IMR-90 (cell line): ENCODE results near the gene IL3RA. TPM values are rescaled to one million over a fixed set of nuclear protein-coding genes. Genes with fewer than 3 reads are reported as not detected.
A peak's percentile ranks its signal among the peaks of the same experiment; 100 is the strongest.

ENCODE experiments used
- ATAC-seq: fragments of 200-7000 bp; cut with Tn5 transposase; 2 replicates; pipeline ENCODE4 v1.9.1; 2020; ENCODE audit warnings: low read depth, mild to moderate bottlenecking, moderate library complexity
- BruUV-seq: library from RNA; stranded (reverse); fragments of 400-500 nt; replicated peaks from 2 replicates; lab custom pipeline; 2021; lab: Mats Ljungman, UMichigan
- CTCF ChIA-PET: fragments of 300-600 bp; formaldehyde crosslinking; extraction: SDS; loops from one replicate; lab custom pipeline; 2021; ENCODE audit warnings: antibody characterized with exemption; lab: Yijun Ruan, JAX
- POLR2A ChIA-PET: fragments of 300-600 bp; sonication (Branson Sonifier 250); formaldehyde crosslinking; loops from one replicate; lab custom pipeline; 2022; ENCODE audit warnings: antibody characterized with exemption; ENCODE audit not compliant: unreplicated experiment; lab: Charles Lee
- DNase-seq: peaks from one replicate; pipeline ENCODE4 v3.0.0; 2013
- H2AFZ ChIP-seq: replicated peaks from 2 replicates; pipeline ENCODE3; 2013; ENCODE audit warnings: low read length, mild to moderate bottlenecking; ENCODE audit not compliant: poor library complexity
- H2AK5ac ChIP-seq: 2 replicates; pipeline ENCODE4 v1.6.1; 2013; ENCODE audit warnings: low read depth, low read length, inconsistent platforms
- H2AK9ac ChIP-seq: replicated peaks from 2 replicates; pipeline ENCODE3; 2013; ENCODE audit warnings: mild to moderate bottlenecking, low read depth, low read length, moderate library complexity; ENCODE audit not compliant: poor library complexity
- H2BK120ac ChIP-seq: 2 replicates; pipeline ENCODE4 v1.6.1; 2013; ENCODE audit warnings: low read depth, low read length, inconsistent platforms
- H2BK15ac ChIP-seq: 3 replicates; pipeline ENCODE4 v1.6.1; 2013; ENCODE audit warnings: low read depth, low read length, inconsistent platforms
- H2BK20ac ChIP-seq: 2 replicates; pipeline ENCODE4 v1.6.1; 2013; ENCODE audit warnings: low read depth, mild to moderate bottlenecking, inconsistent platforms, low read length, moderate library complexity
- H2BK5ac ChIP-seq: 2 replicates; pipeline ENCODE4 v1.6.1; 2013; ENCODE audit warnings: mild to moderate bottlenecking, low read depth, low read length, inconsistent platforms; ENCODE audit not compliant: poor library complexity, severe bottlenecking
- H3K14ac ChIP-seq: replicated peaks from 2 replicates; pipeline ENCODE4 v1.6.1; 2013; ENCODE audit warnings: low read depth, low read length, inconsistent platforms
- H3K18ac ChIP-seq: 2 replicates; pipeline ENCODE4 v1.6.1; 2013; ENCODE audit warnings: low read depth, low read length, control low read depth
- H3K23ac ChIP-seq: 2 replicates; pipeline ENCODE4 v1.6.1; 2013; ENCODE audit warnings: low read depth, low read length, inconsistent platforms
- H3K27ac ChIP-seq: 2 replicates; pipeline ENCODE4 v1.5.1; 2013; ENCODE audit warnings: mild to moderate bottlenecking, control low read depth, low read length; ENCODE audit not compliant: insufficient read depth
- H3K27me3 ChIP-seq: 2 replicates; pipeline ENCODE4 v1.6.1; 2013; ENCODE audit warnings: low read length; ENCODE audit not compliant: control insufficient read depth, insufficient read depth
- H3K36me3 ChIP-seq: 2 replicates; pipeline ENCODE4 v1.6.1; 2013; ENCODE audit warnings: low read length, mixed read lengths; ENCODE audit not compliant: control insufficient read depth, insufficient read depth
- H3K4ac ChIP-seq: 2 replicates; pipeline ENCODE4 v1.6.1; 2013; ENCODE audit warnings: low read depth, low read length, inconsistent platforms
- H3K4me1 ChIP-seq: 2 replicates; pipeline ENCODE4 v1.6.1; 2013; ENCODE audit warnings: low read length, mixed read lengths; ENCODE audit not compliant: control insufficient read depth, insufficient read depth
- H3K4me2 ChIP-seq: 2 replicates; pipeline ENCODE4 v1.6.1; 2013; ENCODE audit warnings: low read depth, mild to moderate bottlenecking, control low read depth, low read length, moderate library complexity
- H3K4me3 ChIP-seq: 2 replicates; pipeline ENCODE4 v1.5.1; 2013; ENCODE audit warnings: low read depth, mild to moderate bottlenecking, control low read depth, low read length, moderate library complexity; ENCODE audit not compliant: insufficient read depth
- H3K56ac ChIP-seq: 2 replicates; pipeline ENCODE4 v1.6.1; 2013; ENCODE audit warnings: low read length, inconsistent platforms; ENCODE audit not compliant: insufficient read depth; ENCODE audit errors: extremely low read depth
- H3K79me1 ChIP-seq, 2 experiments: 2 replicates each; pipeline ENCODE4 v1.6.1; 2013; ENCODE audit warnings: low read length in 2 of 2, inconsistent platforms in 1 of 2, low read depth in 1 of 2
- H3K9ac ChIP-seq: 2 replicates; pipeline ENCODE4 v1.6.1; 2013; ENCODE audit warnings: low read depth, low read length, control low read depth
- H3K9me1 ChIP-seq: 2 replicates; pipeline ENCODE4 v1.6.1; 2013; ENCODE audit warnings: low read length, inconsistent platforms; ENCODE audit not compliant: insufficient read depth
- H3K9me3 ChIP-seq: 2 replicates; pipeline ENCODE4 v1.6.1; 2013; ENCODE audit warnings: low read length; ENCODE audit not compliant: control insufficient read depth, insufficient read depth
- H4K20me1 ChIP-seq: 2 replicates; pipeline ENCODE4 v1.6.1; 2013; ENCODE audit warnings: low read length, inconsistent platforms; ENCODE audit not compliant: insufficient read depth
- H4K5ac ChIP-seq: 2 replicates; pipeline ENCODE4 v1.6.1; 2013; ENCODE audit warnings: mild to moderate bottlenecking, low read depth, low read length, control low read depth
- H4K8ac ChIP-seq, 2 experiments: 2 replicates each; pipeline ENCODE4 v1.6.1; 2013; ENCODE audit warnings: low read depth in 2 of 2, low read length in 2 of 2, control low read depth in 1 of 2, inconsistent platforms in 1 of 2
- H4K91ac ChIP-seq: 2 replicates; pipeline ENCODE4 v1.6.1; 2013; ENCODE audit warnings: low read depth, low read length, inconsistent platforms; ENCODE audit not compliant: insufficient read depth
- CEBPB ChIP-seq: IDR thresholded peaks from 2 replicates; pipeline ENCODE4 v1.6.1; 2012; ENCODE audit warnings: low read depth, low read length, improper control_type of control experiment
- MAFK ChIP-seq: IDR thresholded peaks from 2 replicates; pipeline ENCODE4 v1.6.1; 2012; ENCODE audit warnings: low read depth, low read length, improper control_type of control experiment
- MAZ ChIP-seq: IDR thresholded peaks from 2 replicates; pipeline ENCODE4 v1.6.1; 2012; ENCODE audit warnings: low read depth, mild to moderate bottlenecking, low read length, improper control_type of control experiment, moderate library complexity, borderline replicate concordance
- NFE2L2 ChIP-seq: fragments of 150-350 bp; IDR thresholded peaks from 2 replicates; pipeline ENCODE4 v1.6.1; 2016; ENCODE audit warnings: low read depth, mild to moderate bottlenecking, low read length
- RAD21 ChIP-seq: IDR thresholded peaks from 2 replicates; pipeline ENCODE4 v1.6.1; 2012; ENCODE audit warnings: low read length, improper control_type of control experiment
- RCOR1 ChIP-seq: IDR thresholded peaks from 2 replicates; pipeline ENCODE4 v1.6.1; 2012; ENCODE audit warnings: mild to moderate bottlenecking, low read length, improper control_type of control experiment; ENCODE audit not compliant: insufficient replicate concordance
- RFX5 ChIP-seq: IDR thresholded peaks from 2 replicates; pipeline ENCODE4 v1.8.0; 2012; ENCODE audit warnings: low read depth, mild to moderate bottlenecking, low read length, moderate library complexity
- SMC3 ChIP-seq: fragments of 150-350 bp; IDR thresholded peaks from 2 replicates; pipeline ENCODE4 v1.6.1; 2016; ENCODE audit warnings: low read depth, mild to moderate bottlenecking, antibody characterized with exemption, low read length, moderate library complexity
- WGBS, 2 experiments: methylation state at CpG; one replicate each; pipeline versions ENCODE4 v1.1.5 to v1.1.7; 2013; ENCODE audit warnings: missing lambda C conversion rate in 2 of 2; ENCODE audit not compliant: insufficient read length in 1 of 2; ENCODE audit errors: extremely low coverage in 2 of 2; 5-methylcytosine and 5-hydroxymethylcytosine counted together
- dilution Hi-C: fragments of 300-500 bp; cut with HindIII; formaldehyde crosslinking; loops from one replicate; pipeline ENCODE4 v1.14.3; 2018; ENCODE audit warnings: low sequenced_read_pairs; ENCODE audit not compliant: unreplicated experiment
- in situ Hi-C: fragments of 300-500 bp; cut with MboI; formaldehyde crosslinking; loops from 3 replicates; pipeline ENCODE4 v1.14.3; 2019; ENCODE audit warnings: low sequenced_read_pairs, inconsistent platforms, mixed read lengths
- intact Hi-C: fragments of 100-400 bp; cut with micrococcal nuclease; formaldehyde crosslinking; loops from 2 replicates; pipeline ENCODE4 v1.10.0; 2022
- polyA plus RNA-seq, 3 experiments: library from polyadenylated mRNA; depleted of rRNA; stranded (reverse); fragments of >200 nt; gene quantifications; 2 replicates each; pipeline ENCODE4 v1.2.3, GENCODE V29; 2012; ENCODE audit warnings: low replicate concordance in 1 of 3
- total RNA-seq: library from RNA; depleted of rRNA; stranded (reverse); fragments of >200 nt; gene quantifications from 2 replicates; pipeline ENCODE4 v1.2.3, GENCODE V29; 2012
- TF ChIP-seq, protein P1 (sequence below): conservative IDR thresholded peaks from 2 replicates; pipeline ENCODE4 v1.5.1; 2012; ENCODE audit warnings: mild to moderate bottlenecking, low read depth, low read length, improper control_type of control experiment
- TF ChIP-seq, protein P2 (sequence below): fragments of 150-350 bp; IDR thresholded peaks from 2 replicates; pipeline ENCODE4 v1.6.1; 2016; ENCODE audit warnings: low read depth, mild to moderate bottlenecking, low read length, moderate library complexity, borderline replicate concordance
- TF ChIP-seq, protein P3 (sequence below): fragments of 150-350 bp; IDR thresholded peaks from 2 replicates; pipeline ENCODE4 v1.6.1; 2017; ENCODE audit warnings: mild to moderate bottlenecking, antibody characterized with exemption, low read length, low read depth

The IL3RA gene
- total and polyA plus RNA-seq, 2 of the 4 experiments (the other 2 are of a cell fraction), result not detected

DNA sequence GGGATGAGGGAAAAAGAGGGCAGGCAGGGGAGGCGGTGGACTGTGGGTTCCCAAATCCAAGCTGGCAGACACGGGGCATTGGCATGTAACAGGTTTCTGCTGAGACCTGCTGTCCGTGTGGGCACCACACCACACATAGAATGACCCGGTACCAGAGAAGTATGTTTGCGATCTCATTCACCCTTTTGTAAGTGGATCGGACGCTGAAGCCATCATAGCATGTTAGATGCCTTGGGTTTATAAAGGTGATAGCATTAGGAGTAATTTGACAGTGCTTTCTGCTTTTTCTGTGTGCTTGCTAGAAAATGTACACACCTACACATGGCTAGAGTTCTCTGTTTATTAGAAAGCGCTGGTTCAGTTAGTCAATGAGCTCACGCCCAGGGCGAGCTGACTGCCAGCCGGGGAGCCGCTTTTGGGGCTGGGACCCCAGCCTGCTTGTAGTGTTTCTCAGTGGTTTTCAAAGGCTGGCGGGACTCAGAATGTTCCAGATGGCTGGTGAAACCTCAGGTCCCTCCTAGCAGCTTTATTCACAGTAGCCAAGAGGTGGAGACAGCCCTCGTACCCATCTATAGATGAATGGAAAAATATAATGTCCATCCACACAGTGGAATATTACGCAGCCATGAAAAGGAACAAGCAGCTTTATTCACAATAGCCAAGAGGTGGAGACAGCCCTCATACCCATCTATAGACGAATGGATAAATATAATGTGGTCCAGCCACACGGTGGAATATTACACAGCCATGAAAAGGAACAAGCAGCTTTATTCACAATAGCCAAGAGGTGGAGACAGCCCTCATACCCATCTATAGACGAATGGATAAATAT, 579 bp downstream of the IL3RA start:
- H3K14ac ChIP-seq, result no peak overlapping the region
- no peaks in the 10 kb centered on the region for H3K36me3 ChIP-seq
- no peak overlapping the region for H2AK5ac ChIP-seq
- no peak overlapping the region for H2BK5ac ChIP-seq
- H2AFZ ChIP-seq, result no peak overlapping the region
- no peak overlapping the region for H2BK120ac ChIP-seq
- H2BK15ac ChIP-seq, result no peak overlapping the region
- DNase-seq (no peak), ATAC-seq (no peak)
- no peaks in the 10 kb centered on the region for H3K27me3 ChIP-seq
- no TSS peak for BruUV-seq
- CTCF ChIA-PET, result no interaction called here
- no peaks in the 10 kb centered on the region for H3K4me1 ChIP-seq
- no peak overlapping the region for H3K4ac ChIP-seq
- intact Hi-C loops (no loop called here), in situ Hi-C loops (no loop called here), dilution Hi-C loops (no loop called here)
- H3K56ac ChIP-seq, result no peak overlapping the region
- peaks cover 5% of the 10 kb centered on the region for H3K9me3 ChIP-seq
- H2BK20ac ChIP-seq, result no peak overlapping the region
- H3K9ac ChIP-seq, result no peak overlapping the region
- TF ChIP-seq, protein P1, sequence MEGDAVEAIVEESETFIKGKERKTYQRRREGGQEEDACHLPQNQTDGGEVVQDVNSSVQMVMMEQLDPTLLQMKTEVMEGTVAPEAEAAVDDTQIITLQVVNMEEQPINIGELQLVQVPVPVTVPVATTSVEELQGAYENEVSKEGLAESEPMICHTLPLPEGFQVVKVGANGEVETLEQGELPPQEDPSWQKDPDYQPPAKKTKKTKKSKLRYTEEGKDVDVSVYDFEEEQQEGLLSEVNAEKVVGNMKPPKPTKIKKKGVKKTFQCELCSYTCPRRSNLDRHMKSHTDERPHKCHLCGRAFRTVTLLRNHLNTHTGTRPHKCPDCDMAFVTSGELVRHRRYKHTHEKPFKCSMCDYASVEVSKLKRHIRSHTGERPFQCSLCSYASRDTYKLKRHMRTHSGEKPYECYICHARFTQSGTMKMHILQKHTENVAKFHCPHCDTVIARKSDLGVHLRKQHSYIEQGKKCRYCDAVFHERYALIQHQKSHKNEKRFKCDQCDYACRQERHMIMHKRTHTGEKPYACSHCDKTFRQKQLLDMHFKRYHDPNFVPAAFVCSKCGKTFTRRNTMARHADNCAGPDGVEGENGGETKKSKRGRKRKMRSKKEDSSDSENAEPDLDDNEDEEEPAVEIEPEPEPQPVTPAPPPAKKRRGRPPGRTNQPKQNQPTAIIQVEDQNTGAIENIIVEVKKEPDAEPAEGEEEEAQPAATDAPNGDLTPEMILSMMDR, result no peak
- TF ChIP-seq MAFK (no peak), MAZ (no peak), CEBPB (no peak), RFX5 (no peak), RAD21 (no peak), RCOR1 (no peak), NFE2L2 (no peak), SMC3 (no peak)
- TF ChIP-seq, protein P2, sequence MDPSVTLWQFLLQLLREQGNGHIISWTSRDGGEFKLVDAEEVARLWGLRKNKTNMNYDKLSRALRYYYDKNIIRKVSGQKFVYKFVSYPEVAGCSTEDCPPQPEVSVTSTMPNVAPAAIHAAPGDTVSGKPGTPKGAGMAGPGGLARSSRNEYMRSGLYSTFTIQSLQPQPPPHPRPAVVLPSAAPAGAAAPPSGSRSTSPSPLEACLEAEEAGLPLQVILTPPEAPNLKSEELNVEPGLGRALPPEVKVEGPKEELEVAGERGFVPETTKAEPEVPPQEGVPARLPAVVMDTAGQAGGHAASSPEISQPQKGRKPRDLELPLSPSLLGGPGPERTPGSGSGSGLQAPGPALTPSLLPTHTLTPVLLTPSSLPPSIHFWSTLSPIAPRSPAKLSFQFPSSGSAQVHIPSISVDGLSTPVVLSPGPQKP, result no peak
- TF ChIP-seq, protein P3, sequence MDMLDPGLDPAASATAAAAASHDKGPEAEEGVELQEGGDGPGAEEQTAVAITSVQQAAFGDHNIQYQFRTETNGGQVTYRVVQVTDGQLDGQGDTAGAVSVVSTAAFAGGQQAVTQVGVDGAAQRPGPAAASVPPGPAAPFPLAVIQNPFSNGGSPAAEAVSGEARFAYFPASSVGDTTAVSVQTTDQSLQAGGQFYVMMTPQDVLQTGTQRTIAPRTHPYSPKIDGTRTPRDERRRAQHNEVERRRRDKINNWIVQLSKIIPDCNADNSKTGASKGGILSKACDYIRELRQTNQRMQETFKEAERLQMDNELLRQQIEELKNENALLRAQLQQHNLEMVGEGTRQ, result no peak
- no peak overlapping the region for H3K18ac ChIP-seq
- H3K79me1 ChIP-seq, result no peaks in the 10 kb centered on the region
- no peak overlapping the region for H3K4me2 ChIP-seq
- no peak overlapping the region for H3K27ac ChIP-seq
- no peak overlapping the region for H4K91ac ChIP-seq
- POLR2A ChIA-PET, result no interaction called here
- H4K5ac ChIP-seq, result no peak overlapping the region
- H2AK9ac ChIP-seq, result peak overlapping the region; percentile 5
- no peaks in the 10 kb centered on the region for H4K20me1 ChIP-seq
- 86% methylated on average over 3 of the region's 18 CpGs; no CpG with 5 or more reads in 1 of the 2 experiments for WGBS, 2 experiments
- no peaks in the 10 kb centered on the region for H3K9me1 ChIP-seq
- H3K4me3 ChIP-seq, result no peak overlapping the region
- no peak overlapping the region for H3K23ac ChIP-seq
- no peak overlapping the region for H4K8ac ChIP-seq
